Fibroblast of lung (primary cell): ENCODE measurements around the gene TSEN15. TPM values are rescaled to one million over a fixed set of nuclear protein-coding genes. Genes with fewer than 3 reads are reported as not detected.

ENCODE experiments used
- DNase-seq, 2 donors: peaks; one replicate each; pipeline versions ENCODE4 v3.0.0 to v3.0.0-alpha.2; 2010; ENCODE audit warnings: low read depth in 2 of 2
- H2AFZ ChIP-seq: 2 replicates; pipeline ENCODE4 v1.5.1; 2012; ENCODE audit warnings: low read length, control low read depth, inconsistent platforms
- H3K27ac ChIP-seq: 2 replicates; pipeline ENCODE4 v1.5.1; 2011; ENCODE audit warnings: low read length, control low read depth; ENCODE audit not compliant: insufficient read depth
- H3K27me3 ChIP-seq: 2 replicates; pipeline ENCODE4 v1.5.1; 2011; ENCODE audit warnings: mild to moderate bottlenecking, low read length; ENCODE audit not compliant: control insufficient read depth, insufficient read depth
- H3K36me3 ChIP-seq: 2 replicates; pipeline ENCODE4 v1.5.1; 2011; ENCODE audit warnings: low read length; ENCODE audit not compliant: control insufficient read depth, insufficient read depth
- H3K4me1 ChIP-seq: 2 replicates; pipeline ENCODE4 v1.5.1; 2011; ENCODE audit warnings: low read length; ENCODE audit not compliant: control insufficient read depth, insufficient read depth; ENCODE audit errors: extremely low read depth
- H3K4me2 ChIP-seq: 2 replicates; pipeline ENCODE4 v1.5.1; 2011; ENCODE audit warnings: low read length, control low read depth; ENCODE audit not compliant: insufficient read depth; ENCODE audit errors: extremely low read depth
- H3K4me3 ChIP-seq, 4 experiments: fragments of 200-600 bp in 1 of 4; sonication (generic) in 1 of 4; replicated peaks in 1 of 4; 2 replicates each; pipeline ENCODE4 v1.5.1; 2011 to 2016; ENCODE audit warnings: low read length in 4 of 4, low read depth in 3 of 4, mild to moderate bottlenecking in 3 of 4, control low read depth in 2 of 4, inconsistent platforms in 1 of 4, mixed read lengths in 1 of 4; ENCODE audit not compliant: insufficient read depth in 1 of 4; ENCODE audit errors: control extremely low read depth in 1 of 4
- H3K79me2 ChIP-seq: 2 replicates; pipeline ENCODE4 v1.5.1; 2012; ENCODE audit warnings: mild to moderate bottlenecking, low read length, inconsistent platforms; ENCODE audit not compliant: control insufficient read depth, insufficient read depth
- H3K9ac ChIP-seq: 2 replicates; pipeline ENCODE4 v1.5.1; 2011; ENCODE audit warnings: mild to moderate bottlenecking, low read length, control low read depth; ENCODE audit not compliant: insufficient read depth
- H3K9me3 ChIP-seq: 2 replicates; pipeline ENCODE4 v1.5.1; 2012; ENCODE audit warnings: low read depth, low read length; ENCODE audit not compliant: control insufficient read depth, insufficient read depth
- H4K20me1 ChIP-seq: 2 replicates; pipeline ENCODE4 v1.5.1; 2011; ENCODE audit warnings: low read length; ENCODE audit not compliant: control insufficient read depth, insufficient read depth; ENCODE audit errors: extremely low read depth
- EZH2 ChIP-seq: IDR thresholded peaks from 2 replicates; pipeline ENCODE4 v1.5.1; 2012; ENCODE audit warnings: low read length, control low read depth, mild to moderate bottlenecking; ENCODE audit errors: missing control alignments
- polyA plus RNA-seq, 2 donors: library from polyadenylated mRNA; depleted of rRNA in 1 of 2; stranded (reverse) in 1 of 2; unstranded in 1 of 2; fragments of >200 nt; gene quantifications; 2 replicates each; pipeline ENCODE4 v1.2.1, GENCODE V29; 2011 to 2012; ENCODE audit warnings: missing spikeins in 1 of 2
- total RNA-seq: library from RNA; depleted of rRNA; stranded (reverse); fragments of >200 nt; gene quantifications from 2 replicates; pipeline ENCODE4 v1.2.1, GENCODE V29; 2014
- TF ChIP-seq, protein P1 (sequence below), 2 donors: IDR thresholded peaks in 1 of 2; conservative IDR thresholded peaks in 1 of 2; 1 replicate in 1 of 2; 2 replicates in 1 of 2; pipeline ENCODE4 v1.5.1; 2011 to 2012; ENCODE audit warnings: low read length in 2 of 2, control low read depth in 1 of 2, inconsistent platforms in 1 of 2, low read depth in 1 of 2, mild to moderate bottlenecking in 1 of 2

TSEN15 gene
- total and polyA plus RNA-seq, 2 donors (not counting 1 experiment from before 2014, with no cell fraction given), result 53.7 to 74.2 TPM

DNA sequence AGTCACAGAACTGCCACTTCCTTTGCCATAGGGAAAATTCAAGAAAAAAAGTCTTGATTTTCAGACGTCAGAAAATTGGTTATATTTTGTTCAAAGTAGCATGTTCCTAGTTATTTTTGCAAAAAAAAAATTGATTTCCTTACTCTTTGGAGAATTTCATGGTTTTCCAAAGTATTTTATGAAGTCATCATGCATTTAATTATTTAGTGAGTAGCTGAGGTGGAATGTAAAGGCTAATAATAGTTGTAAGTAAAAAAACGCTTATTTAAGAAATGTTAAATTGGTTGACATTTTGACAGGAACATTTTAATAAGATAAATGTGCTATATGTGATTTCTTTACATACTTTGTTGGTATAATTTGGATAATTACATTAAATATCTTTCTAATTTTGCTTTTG lies 20.8 kb downstream of the TSEN15 start:
- no peaks in the 10 kb centered on the region for H3K27me3 ChIP-seq
- no peak overlapping the region for H3K9ac ChIP-seq
- no peak for TF ChIP-seq EZH2
- TF ChIP-seq, protein P1, sequence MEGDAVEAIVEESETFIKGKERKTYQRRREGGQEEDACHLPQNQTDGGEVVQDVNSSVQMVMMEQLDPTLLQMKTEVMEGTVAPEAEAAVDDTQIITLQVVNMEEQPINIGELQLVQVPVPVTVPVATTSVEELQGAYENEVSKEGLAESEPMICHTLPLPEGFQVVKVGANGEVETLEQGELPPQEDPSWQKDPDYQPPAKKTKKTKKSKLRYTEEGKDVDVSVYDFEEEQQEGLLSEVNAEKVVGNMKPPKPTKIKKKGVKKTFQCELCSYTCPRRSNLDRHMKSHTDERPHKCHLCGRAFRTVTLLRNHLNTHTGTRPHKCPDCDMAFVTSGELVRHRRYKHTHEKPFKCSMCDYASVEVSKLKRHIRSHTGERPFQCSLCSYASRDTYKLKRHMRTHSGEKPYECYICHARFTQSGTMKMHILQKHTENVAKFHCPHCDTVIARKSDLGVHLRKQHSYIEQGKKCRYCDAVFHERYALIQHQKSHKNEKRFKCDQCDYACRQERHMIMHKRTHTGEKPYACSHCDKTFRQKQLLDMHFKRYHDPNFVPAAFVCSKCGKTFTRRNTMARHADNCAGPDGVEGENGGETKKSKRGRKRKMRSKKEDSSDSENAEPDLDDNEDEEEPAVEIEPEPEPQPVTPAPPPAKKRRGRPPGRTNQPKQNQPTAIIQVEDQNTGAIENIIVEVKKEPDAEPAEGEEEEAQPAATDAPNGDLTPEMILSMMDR (conservative IDR thresholded peaks at IDR 0.05 in 1 of 2, IDR thresholded peaks at IDR 0.05 in 1 of 2; ENCODE audit: low read depth in 1 of 2, low read length in 2 of 2), result no peak
- H3K9me3 ChIP-seq, result no peaks in the 10 kb centered on the region
- H3K4me1 ChIP-seq, result no peaks in the 10 kb centered on the region
- H3K27ac ChIP-seq, result no peak overlapping the region
- DNase-seq, result peak in 1 of 2 donors; percentile 40
- no peak overlapping the region for H2AFZ ChIP-seq
- H3K4me2 ChIP-seq, result no peak overlapping the region
- H4K20me1 ChIP-seq, result no peaks in the 10 kb centered on the region
- peaks cover 2% of the 10 kb centered on the region for H3K36me3 ChIP-seq
- H3K79me2 ChIP-seq, result no peaks in the 10 kb centered on the region
- H3K4me3 ChIP-seq, result no peak overlapping the region

- Histone ChIP-seq H3K9me3 (no peaks in the 10 kb centered on the region), H3K27me3 (no peaks in the 10 kb centered on the region), H3K27ac (no peak overlapping the region), H3K9ac (no peak overlapping the region), H3K4me2 (no peak overlapping the region), H3K79me2 (no peaks in the 10 kb centered on the region), H3K36me3 (peaks cover 2% of the 10 kb centered on the region), H3K4me3 (no peak overlapping the region), H4K20me1 (no peaks in the 10 kb centered on the region), H2AFZ (no peak overlapping the region), H3K4me1 (no peaks in the 10 kb centered on the region)
- no peak for DNase-seq
- TF ChIP-seq, protein P1 (conservative IDR thresholded peaks at IDR 0.05 in 1 of 2, IDR thresholded peaks at IDR 0.05 in 1 of 2; ENCODE audit: low read depth in 1 of 2, low read length in 2 of 2), result no peak
- TF ChIP-seq EZH2, result no peak
Observed at GRCh38 chr1:184074383-184074782, 22.9 kb downstream of the TSEN15 start.

- peak; percentile 51 to 84 for DNase-seq
- H3K27ac ChIP-seq, result no peak overlapping the region
Observed at GRCh38 chr1:184075055-184076029, 23.8 kb downstream of the TSEN15 start.

More at GRCh38 chr1:184075055-184076029, 23.8 kb downstream of the TSEN15 start:
- Histone ChIP-seq H4K20me1 (no peaks in the 10 kb centered on the region), H3K4me3 (no peak overlapping the region), H3K9ac (no peak overlapping the region), H3K27me3 (no peaks in the 10 kb centered on the region), H3K4me2 (no peak overlapping the region), H3K79me2 (no peaks in the 10 kb centered on the region), H3K4me1 (no peaks in the 10 kb centered on the region), H3K9me3 (no peaks in the 10 kb centered on the region), H3K36me3 (peaks cover 2% of the 10 kb centered on the region), H2AFZ (no peak overlapping the region)
- TF ChIP-seq EZH2, result no peak
- TF ChIP-seq, protein P1 (conservative IDR thresholded peaks at IDR 0.05 in 1 of 2, IDR thresholded peaks at IDR 0.05 in 1 of 2; ENCODE audit: low read depth in 1 of 2, low read length in 2 of 2), result peak; percentile 64 to 65
